RWPE1 (cell line): ENCODE results near the gene FAM227B.

Experiments used
- CTCF ChIA-PET: fragments of 350-600 bp; sonication (Branson Sonifier 250); formaldehyde crosslinking; extraction: SDS; loops from one replicate; lab custom pipeline; 2021; lab: Yijun Ruan, JAX
- POLR2A ChIA-PET: fragments of 400-600 bp; formaldehyde crosslinking; extraction: SDS; loops from one replicate; lab custom pipeline; 2020; ENCODE audit warnings: antibody characterized with exemption; ENCODE audit not compliant: low non-redundant PET; lab: Yijun Ruan, JAX
- DNase-seq: peaks from one replicate; pipeline ENCODE4 v3.0.0; 2012; ENCODE audit warnings: low spot score
- H3K27ac ChIP-seq: fragments of 450-650 bp; 2 replicates; pipeline ENCODE4 v1.5.1; 2017
- TF ChIP-seq, protein P1 (sequence below): fragments of 450-650 bp; conservative IDR thresholded peaks from 2 replicates; pipeline ENCODE4 v1.5.1; 2017; ENCODE audit warnings: low read depth, mild to moderate bottlenecking

Gene FAM227B

DNA sequence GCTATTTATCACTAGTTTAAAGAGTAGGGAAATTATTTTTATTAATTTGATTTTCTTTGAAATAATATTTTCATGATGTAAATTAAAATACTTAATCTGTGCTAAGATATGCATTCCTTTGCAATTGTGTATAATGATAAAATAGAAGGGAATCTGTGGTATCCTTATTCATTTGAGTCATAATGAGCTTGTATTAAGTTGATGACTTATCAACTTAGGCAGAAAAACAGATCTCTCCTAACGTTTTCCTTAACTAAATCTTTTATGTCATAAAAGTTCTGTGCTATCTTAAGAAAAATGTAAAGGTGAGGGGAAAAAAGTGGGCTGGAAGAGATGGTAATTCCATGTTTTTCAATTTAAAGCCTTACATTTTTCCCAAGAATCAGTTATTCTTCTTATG is 195.7 kb downstream of the FAM227B start:
- DNase-seq, result no peak
- H3K27ac ChIP-seq, result no peak overlapping the region
- TF ChIP-seq, protein P1, sequence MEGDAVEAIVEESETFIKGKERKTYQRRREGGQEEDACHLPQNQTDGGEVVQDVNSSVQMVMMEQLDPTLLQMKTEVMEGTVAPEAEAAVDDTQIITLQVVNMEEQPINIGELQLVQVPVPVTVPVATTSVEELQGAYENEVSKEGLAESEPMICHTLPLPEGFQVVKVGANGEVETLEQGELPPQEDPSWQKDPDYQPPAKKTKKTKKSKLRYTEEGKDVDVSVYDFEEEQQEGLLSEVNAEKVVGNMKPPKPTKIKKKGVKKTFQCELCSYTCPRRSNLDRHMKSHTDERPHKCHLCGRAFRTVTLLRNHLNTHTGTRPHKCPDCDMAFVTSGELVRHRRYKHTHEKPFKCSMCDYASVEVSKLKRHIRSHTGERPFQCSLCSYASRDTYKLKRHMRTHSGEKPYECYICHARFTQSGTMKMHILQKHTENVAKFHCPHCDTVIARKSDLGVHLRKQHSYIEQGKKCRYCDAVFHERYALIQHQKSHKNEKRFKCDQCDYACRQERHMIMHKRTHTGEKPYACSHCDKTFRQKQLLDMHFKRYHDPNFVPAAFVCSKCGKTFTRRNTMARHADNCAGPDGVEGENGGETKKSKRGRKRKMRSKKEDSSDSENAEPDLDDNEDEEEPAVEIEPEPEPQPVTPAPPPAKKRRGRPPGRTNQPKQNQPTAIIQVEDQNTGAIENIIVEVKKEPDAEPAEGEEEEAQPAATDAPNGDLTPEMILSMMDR, result no peak
- POLR2A ChIA-PET, result no interaction called here
- CTCF ChIA-PET, result interaction anchor here (0.6 kb wide), 2 partner anchors 386 to 646 kb away, joined by 3 to 7 read pairs; no protein-coding TSS in a partner anchor

DNA sequence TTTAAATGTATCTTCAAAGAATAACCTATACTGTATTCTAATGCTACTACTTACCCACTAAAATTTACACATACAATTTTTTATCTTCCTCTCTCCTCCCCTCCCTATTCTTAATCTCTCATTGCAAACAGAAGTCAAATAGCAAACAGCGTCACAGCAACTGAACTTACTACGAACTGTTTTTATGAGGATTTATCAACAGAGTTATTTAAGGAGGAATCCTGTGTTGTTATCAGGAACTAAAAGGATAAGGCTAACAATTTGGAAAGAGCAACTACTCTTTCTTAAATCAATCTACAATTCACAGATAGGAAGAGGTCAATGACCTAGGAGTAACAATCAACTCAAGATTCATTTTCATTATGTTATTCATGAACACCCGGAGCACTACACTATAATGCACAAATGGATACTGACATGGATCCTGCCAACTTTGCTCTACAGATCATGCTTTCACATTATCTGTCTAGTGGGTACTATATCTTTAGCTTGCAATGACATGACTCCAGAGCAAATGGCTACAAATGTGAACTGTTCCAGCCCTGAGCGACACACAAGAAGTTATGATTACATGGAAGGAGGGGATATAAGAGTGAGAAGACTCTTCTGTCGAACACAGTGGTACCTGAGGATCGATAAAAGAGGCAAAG is 196.6 kb downstream of the FAM227B start:
- ChIA-PET POLR2A (no interaction called here), CTCF (interaction anchor here (0.6 kb wide), 2 partner anchors 386 to 647 kb away, joined by 3 to 7 read pairs; no protein-coding TSS in a partner anchor)
- DNase-seq, result no peak
- H3K27ac ChIP-seq, result no peak overlapping the region
- TF ChIP-seq, protein P1, result no peak

DNA sequence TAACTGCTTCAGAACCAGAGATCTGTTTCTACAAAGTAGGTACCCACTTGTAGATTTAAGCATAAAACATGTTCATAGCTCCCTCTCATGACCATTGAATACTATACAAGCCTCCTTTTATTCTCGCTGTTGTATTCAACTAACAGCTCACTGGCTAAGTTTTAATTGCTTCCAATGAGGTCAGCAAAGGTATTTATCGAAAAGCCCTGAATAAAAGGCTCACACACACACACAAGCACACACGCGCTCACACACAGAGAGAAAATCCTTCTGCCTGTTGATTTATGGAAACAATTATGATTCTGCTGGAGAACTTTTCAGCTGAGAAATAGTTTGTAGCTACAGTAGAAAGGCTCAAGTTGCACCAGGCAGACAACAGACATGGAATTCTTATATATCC is 197.6 kb downstream of the FAM227B start, which contains the start of gene FGF7:
Gene FGF7 (plus strand): TSS at position 222 of the 400 bp plus-strand sequence. CDS start 1,056 bp downstream, outside the sequence.
- DNase-seq, result no peak
- ChIA-PET POLR2A (no interaction called here), CTCF (interaction anchor here (0.5 to 2.7 kb wide), 5 partner anchors 53 to 722 kb away, joined by 3 to 14 read pairs (median 3); no protein-coding TSS in a partner anchor)
- TF ChIP-seq, protein P1, result no peak
- no peak within 1 kb of the TSS for H3K27ac ChIP-seq

DNA sequence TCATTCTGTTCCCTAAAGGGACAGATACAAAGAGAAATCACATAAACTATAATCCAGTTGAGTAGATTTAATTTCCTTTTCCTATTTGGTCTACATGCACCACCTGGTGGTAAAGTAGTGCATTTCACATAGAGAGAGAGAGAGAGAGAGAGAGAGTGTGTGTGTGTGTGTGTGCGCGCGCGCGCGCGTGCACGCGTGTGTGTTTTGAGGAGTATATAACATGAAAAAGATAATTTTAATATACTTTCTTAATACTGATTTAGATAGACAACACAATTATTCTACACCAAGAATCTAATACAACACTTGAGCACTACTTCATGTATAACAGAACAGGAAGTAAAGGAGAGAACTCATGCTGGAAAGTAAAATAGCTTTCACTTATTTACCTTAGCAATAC is 198.6 kb downstream of the FAM227B start:
- CTCF ChIA-PET, result interaction anchor here (0.6 to 2.7 kb wide), 11 partner anchors 15 to 1704 kb away, joined by 3 to 14 read pairs (median 3); no protein-coding TSS in a partner anchor
- peak; percentile 23 for DNase-seq
- H3K27ac ChIP-seq, result no peak overlapping the region
- TF ChIP-seq, protein P1, result peak; percentile 94
- POLR2A ChIA-PET, result no interaction called here

DNA sequence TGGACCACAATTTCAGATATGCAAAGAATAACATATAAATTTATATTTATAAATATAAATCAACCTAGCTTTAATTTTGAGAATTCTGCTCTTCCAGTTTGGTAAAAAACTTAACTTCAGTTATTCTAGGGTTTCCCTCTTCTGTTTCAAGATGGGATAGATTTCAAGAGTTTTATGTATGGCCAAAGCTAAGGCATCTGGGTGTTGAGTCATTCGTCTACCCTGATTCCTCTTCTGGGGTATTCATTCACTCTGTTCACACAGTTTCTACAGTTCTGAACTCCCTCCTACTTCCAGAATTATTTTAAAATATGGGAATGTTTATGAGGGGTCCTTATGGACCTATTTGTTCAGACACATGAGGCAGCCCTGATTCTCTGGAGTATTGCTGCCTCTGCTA is 201.8 kb downstream of the FAM227B start:
- CTCF ChIA-PET, result no interaction called here
- POLR2A ChIA-PET, result no interaction called here
- H3K27ac ChIP-seq, result no peak overlapping the region
- DNase-seq, result no peak
- TF ChIP-seq, protein P1, result no peak

DNA sequence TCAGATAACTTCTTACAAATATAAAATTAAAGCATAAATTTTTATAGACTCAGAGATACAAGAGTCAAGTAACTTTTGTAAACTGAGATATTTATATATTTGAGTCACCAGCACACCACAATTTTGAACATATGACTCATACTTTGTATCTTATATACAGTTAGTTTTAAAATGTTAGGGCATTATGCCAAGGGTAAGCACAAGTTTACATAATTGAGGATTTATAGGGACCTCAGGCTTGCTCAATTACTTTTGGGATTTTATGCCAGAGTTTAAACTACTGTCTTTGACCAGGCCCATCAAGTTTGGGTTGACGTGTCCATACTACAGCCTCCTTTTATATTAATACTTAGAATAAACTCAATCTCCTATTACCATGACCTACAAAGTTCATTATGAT is 205.0 kb downstream of the FAM227B start:
- DNase-seq, result peak; percentile 64
- TF ChIP-seq, protein P1, result no peak
- CTCF ChIA-PET, result interaction anchor here (0.6 kb wide), 1 partner anchor 316 kb away, joined by 3 read pairs; no protein-coding TSS in a partner anchor
- H3K27ac ChIP-seq, result no peak overlapping the region
- POLR2A ChIA-PET, result no interaction called here
